Astrocyte of the spinal cord (primary cell): Measurements from ENCODE around the gene SV2B.

Source experiments
- DNase-seq: peaks from one replicate; pipeline ENCODE4 v3.0.0; 2011; ENCODE audit warnings: low read depth, low spot score
- H3K4me3 ChIP-seq: 2 replicates; pipeline ENCODE4 v1.5.1; 2011; ENCODE audit warnings: low read depth, mild to moderate bottlenecking, low read length, moderate library complexity
- CTCF ChIP-seq: IDR thresholded peaks from 2 replicates; pipeline ENCODE4 v1.5.1; 2012; ENCODE audit warnings: low read depth, mild to moderate bottlenecking, low read length, inconsistent platforms
- in situ Hi-C: cut with HindIII; loops from 2 replicates; pipeline ENCODE4 v1.10.0; 2017; ENCODE audit warnings: low sequenced_read_pairs

SV2B gene

GRCh38 chr15:91099995-91100813 is at the start of gene SV2B:
SV2B (plus strand) TSS chr15:91100257; CDS start chr15:91226264, 126,007 bp downstream.
- DNase-seq: peak; percentile 19
- H3K4me3 ChIP-seq: peak within 1 kb of the TSS; percentile 14
- no peak for TF ChIP-seq CTCF
- in situ Hi-C loops: no loop called here

- H3K4me3 ChIP-seq: no peak overlapping the region
- DNase-seq: no peak
- TF ChIP-seq CTCF: no peak
- in situ Hi-C loops: no loop called here
Observed at GRCh38 chr15:91051248-91051647, 48.8 kb upstream of the SV2B start.

GRCh38 chr15:91054816-91055215 is 45.2 kb upstream of the SV2B start:
- no peak overlapping the region for H3K4me3 ChIP-seq
- DNase-seq: no peak
- no peak for TF ChIP-seq CTCF
- in situ Hi-C loops: no loop called here

GRCh38 chr15:91055548-91056331 is 44.3 kb upstream of the SV2B start:
- peak; percentile 49 for DNase-seq
- H3K4me3 ChIP-seq: no peak overlapping the region
- in situ Hi-C loops: no loop called here
- TF ChIP-seq CTCF: peak; percentile 84

- no peak for DNase-seq
- H3K4me3 ChIP-seq: no peak overlapping the region
- in situ Hi-C loops: no loop called here
- TF ChIP-seq CTCF: no peak
Observed at GRCh38 chr15:91061230-91061629, 38.8 kb upstream of the SV2B start.

- no peak overlapping the region for H3K4me3 ChIP-seq
- TF ChIP-seq CTCF: no peak
- no peak for DNase-seq
- in situ Hi-C loops: no loop called here
Observed at GRCh38 chr15:91061997-91062396, 38.1 kb upstream of the SV2B start.
